ENCODE results near the gene TNFAIP8L2. TPM values are rescaled to one million over a fixed set of nuclear protein-coding genes. Genes with fewer than 3 reads are reported as not detected.
A peak's percentile ranks its signal among the peaks of the same experiment; 100 is the strongest.
"Not testable (repeated sequence)": the region's sequence is repeated elsewhere in the genome, so short reads cannot be mapped to it uniquely, and the experiment has no call there.

TNFAIP8L2 gene
- total RNA-seq, 5 donors from 2014 or later (not counting 1 experiment from before 2014, with no cell fraction given): 3.7 to 41.2 (median 38.8) TPM

- 100% methylated on average over 1 of the region's 6 CpGs for WGBS (ENCODE audit: insufficient coverage)
- Histone ChIP-seq H3K4me1 (ENCODE audit: control insufficient read depth in 1 of 2, extremely low read depth in 1 of 2, insufficient read depth in 2 of 2, low read length in 2 of 2) (no peaks in the 10 kb centered on the region), H3K27ac (ENCODE audit: low read length) (no peak overlapping the region), H3K4me3 (ENCODE audit: control insufficient read depth in 1 of 2, extremely low read depth in 1 of 2, low read length in 1 of 2) (no peak overlapping the region), H3K27me3 (replicated peaks in 1 of 2; ENCODE audit: control insufficient read depth in 2 of 2, extremely low read depth in 1 of 2, insufficient read depth in 2 of 2, low read length in 1 of 2) (no peaks in the 10 kb centered on the region), H3K9me3 (no peaks in the 10 kb centered on the region), H3K36me3 (ENCODE audit: control insufficient read depth in 2 of 2, extremely low read depth in 1 of 2, insufficient read depth in 1 of 2, low read length in 1 of 2) (peaks cover 13 to 72% of the 10 kb centered on the region in 2 donors)
- Mint-ChIP-seq H3K36me3 (peaks cover 52% of the 10 kb centered on the region), H3K4me3 (no peak overlapping the region), H3K27me3 (no peaks in the 10 kb centered on the region), H3K27ac (peak overlapping the region in 1 of 2 donors; percentile 48), H3K9me3 (no peaks in the 10 kb centered on the region), H3K4me1 (peaks cover 0 to 10% (median 2%) of the 10 kb centered on the region in 3 donors)
- ChIA-PET POLR2A (interaction anchor here in 1 of 2 donors (0.5 kb wide), 1 partner anchor 54 kb away, joined by 3 read pairs; no protein-coding TSS in a partner anchor), CTCF (no interaction called here)
- no peak for ATAC-seq (replicated peaks in 1 of 4)
- DNase-seq: no peak
Observed at GRCh38 chr1:151175041-151175741, 18.7 kb downstream of the TNFAIP8L2 start.

GRCh38 chr1:151175863-151176262, 19.4 kb downstream of the TNFAIP8L2 start, which contains the start of gene TMOD4:
TMOD4 (minus strand) TSS chr1:151175981; CDS start chr1:151174875, 1,106 bp downstream.
- Histone ChIP-seq H3K9me3 (no peaks in the 10 kb centered on the region), H3K4me1 (ENCODE audit: control insufficient read depth in 1 of 2, extremely low read depth in 1 of 2, insufficient read depth in 2 of 2, low read length in 2 of 2) (no peaks in the 10 kb centered on the region), H3K27me3 (replicated peaks in 1 of 2; ENCODE audit: control insufficient read depth in 2 of 2, extremely low read depth in 1 of 2, insufficient read depth in 2 of 2, low read length in 1 of 2) (no peaks in the 10 kb centered on the region), H3K36me3 (ENCODE audit: control insufficient read depth in 2 of 2, extremely low read depth in 1 of 2, insufficient read depth in 1 of 2, low read length in 1 of 2) (peaks cover 18 to 70% of the 10 kb centered on the region in 2 donors), H3K4me3 (ENCODE audit: control insufficient read depth in 1 of 2, extremely low read depth in 1 of 2, low read length in 1 of 2) (no peak within 1 kb of the TSS), H3K27ac (ENCODE audit: low read length) (no peak within 1 kb of the TSS)
- H3K4me1 Mint-ChIP-seq: peaks cover 0 to 10% (median 2%) of the 10 kb centered on the region in 3 donors
- no peaks in the 10 kb centered on the region for H3K27me3 Mint-ChIP-seq
- ChIA-PET POLR2A (interaction anchor here in 1 of 2 donors (0.5 kb wide), 2 partner anchors 14 to 53 kb away, joined by 3 to 5 read pairs; partner anchors contain the start of gene VPS72), CTCF (interaction anchor here in 1 of 2 donors (0.7 kb wide), 3 partner anchors 28 to 151 kb away, joined by 3 read pairs; no protein-coding TSS in a partner anchor)
- H3K9me3 Mint-ChIP-seq: no peaks in the 10 kb centered on the region
- DNase-seq (no peak), ATAC-seq (replicated peaks in 1 of 4) (peak in 3 of 4 experiments; percentile 47 to 70 (median 61))
- WGBS (ENCODE audit: insufficient coverage): no CpG with 5 or more reads among the region's 4 CpGs
- H3K36me3 Mint-ChIP-seq: peaks cover 51% of the 10 kb centered on the region
- H3K4me3 Mint-ChIP-seq: no peak within 1 kb of the TSS
- H3K27ac Mint-ChIP-seq: peak within 1 kb of the TSS; percentile 34 to 48

GRCh38 chr1:151176514-151177045, 20.1 kb downstream of the TNFAIP8L2 start:
- H3K27me3 ChIP-seq (replicated peaks in 1 of 2; ENCODE audit: control insufficient read depth in 2 of 2, extremely low read depth in 1 of 2, insufficient read depth in 2 of 2, low read length in 1 of 2): no peaks in the 10 kb centered on the region
- peaks cover 18 to 67% of the 10 kb centered on the region in 2 donors for H3K36me3 ChIP-seq (ENCODE audit: control insufficient read depth in 2 of 2, extremely low read depth in 1 of 2, insufficient read depth in 1 of 2, low read length in 1 of 2)
- no peaks in the 10 kb centered on the region for H3K4me1 ChIP-seq (ENCODE audit: control insufficient read depth in 1 of 2, extremely low read depth in 1 of 2, insufficient read depth in 2 of 2, low read length in 2 of 2)
- peaks cover 53% of the 10 kb centered on the region for H3K36me3 Mint-ChIP-seq
- no peaks in the 10 kb centered on the region for H3K9me3 ChIP-seq
- H3K9me3 Mint-ChIP-seq: no peaks in the 10 kb centered on the region
- ATAC-seq (replicated peaks in 1 of 4): no peak
- 96% methylated on average over 16 of the region's 17 CpGs for WGBS (ENCODE audit: insufficient coverage)
- no peak for DNase-seq
- H3K4me3 Mint-ChIP-seq: no peak overlapping the region
- peak overlapping the region in 1 of 2 donors; percentile 25 for H3K27ac Mint-ChIP-seq
- POLR2A ChIA-PET: interaction anchor here in 1 of 2 donors (0.5 kb wide), 1 partner anchor 13 kb away, joined by 5 read pairs; the partner anchor contains the start of gene VPS72
- H3K4me3 ChIP-seq (ENCODE audit: control insufficient read depth in 1 of 2, extremely low read depth in 1 of 2, low read length in 1 of 2): no peak overlapping the region
- CTCF ChIA-PET: interaction anchor here (0.7 to 1.4 kb wide), 5 partner anchors 27 to 150 kb away, joined by 3 to 5 read pairs (median 3); no protein-coding TSS in a partner anchor
- no peak overlapping the region for H3K27ac ChIP-seq (ENCODE audit: low read length)
- peaks cover 0 to 10% (median 2%) of the 10 kb centered on the region in 3 donors for H3K4me1 Mint-ChIP-seq
- H3K27me3 Mint-ChIP-seq: no peaks in the 10 kb centered on the region

DNA sequence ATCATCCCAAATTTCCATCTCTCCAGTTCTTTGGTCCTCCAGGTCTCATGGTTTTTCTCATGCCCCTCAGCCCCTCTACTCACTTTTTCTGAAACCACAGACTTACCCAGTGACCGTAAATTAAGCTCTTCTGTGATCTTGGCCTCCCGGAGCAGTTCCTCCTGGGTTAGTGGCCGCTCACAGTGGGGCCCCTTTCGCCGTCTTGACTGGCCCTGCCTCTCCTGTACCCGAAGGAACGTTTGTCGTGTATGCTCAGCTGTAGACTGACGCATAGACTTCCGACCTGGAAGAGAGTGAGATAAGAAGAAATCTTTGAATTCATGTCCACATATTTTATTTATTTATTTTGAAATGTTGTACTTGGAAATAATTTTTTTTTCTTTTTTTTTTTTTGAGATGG, 27.8 kb downstream of the TNFAIP8L2 start:
- no peaks in the 10 kb centered on the region for H3K27me3 Mint-ChIP-seq
- H3K27me3 ChIP-seq (replicated peaks in 1 of 2; ENCODE audit: control insufficient read depth in 2 of 2, extremely low read depth in 1 of 2, insufficient read depth in 2 of 2, low read length in 1 of 2): no peaks in the 10 kb centered on the region
- no peak overlapping the region for H3K4me3 Mint-ChIP-seq
- H3K27ac Mint-ChIP-seq: no peak overlapping the region
- POLR2A ChIA-PET: interaction anchor here in 1 of 2 donors (0.6 kb wide), 1 partner anchor 133 kb away, joined by 6 read pairs; no protein-coding TSS in a partner anchor
- H3K27ac ChIP-seq (ENCODE audit: low read length): no peak overlapping the region
- H3K36me3 Mint-ChIP-seq: peaks cover 38% of the 10 kb centered on the region
- WGBS (ENCODE audit: insufficient coverage): 100% methylated on average over 2 of the region's 10 CpGs
- H3K9me3 Mint-ChIP-seq: no peaks in the 10 kb centered on the region
- H3K9me3 ChIP-seq: no peaks in the 10 kb centered on the region
- peaks cover 7 to 8% of the 10 kb centered on the region in 2 experiments for H3K4me1 ChIP-seq (ENCODE audit: control insufficient read depth in 1 of 2, extremely low read depth in 1 of 2, insufficient read depth in 2 of 2, low read length in 2 of 2)
- CTCF ChIA-PET: no interaction called here
- peaks cover 8 to 55% of the 10 kb centered on the region in 2 donors for H3K36me3 ChIP-seq (ENCODE audit: control insufficient read depth in 2 of 2, extremely low read depth in 1 of 2, insufficient read depth in 1 of 2, low read length in 1 of 2)
- H3K4me3 ChIP-seq (ENCODE audit: control insufficient read depth in 1 of 2, extremely low read depth in 1 of 2, low read length in 1 of 2): no peak overlapping the region
- peaks cover 17 to 23% (median 21%) of the 10 kb centered on the region in 3 donors for H3K4me1 Mint-ChIP-seq
- DNase-seq (no peak), ATAC-seq (replicated peaks in 1 of 4) (no peak)

DNA sequence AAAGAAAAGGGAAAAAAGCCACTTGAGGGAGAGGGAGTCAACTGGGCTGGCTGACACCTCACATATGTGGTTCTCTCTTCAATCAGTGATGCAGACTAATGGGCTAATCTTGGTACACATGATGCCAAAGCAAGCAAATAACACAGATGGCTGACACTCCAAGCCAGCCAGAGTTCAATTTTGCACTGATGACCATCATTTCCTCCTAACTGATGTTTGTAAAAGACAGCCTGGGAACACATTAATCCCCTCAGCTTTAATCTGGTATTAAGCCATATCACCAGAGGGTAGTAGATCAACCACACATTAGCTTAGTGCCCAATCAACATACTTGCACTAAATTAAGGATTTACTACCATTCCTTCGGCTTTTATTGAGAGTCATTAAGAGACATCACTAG, 30.8 kb downstream of the TNFAIP8L2 start:
- H3K27me3 ChIP-seq (replicated peaks in 1 of 2; ENCODE audit: control insufficient read depth in 2 of 2, extremely low read depth in 1 of 2, insufficient read depth in 2 of 2, low read length in 1 of 2): no peaks in the 10 kb centered on the region
- no peaks in the 10 kb centered on the region for H3K9me3 ChIP-seq
- POLR2A ChIA-PET: interaction anchor here in 1 of 2 donors (0.5 kb wide), 1 partner anchor 10 kb away, joined by 3 read pairs; no protein-coding TSS in a partner anchor
- WGBS (ENCODE audit: insufficient coverage): no CpG with 5 or more reads among the region's 1 CpG
- H3K36me3 Mint-ChIP-seq: peaks cover 28% of the 10 kb centered on the region
- no peak overlapping the region for H3K4me3 Mint-ChIP-seq
- H3K4me3 ChIP-seq (ENCODE audit: control insufficient read depth in 1 of 2, extremely low read depth in 1 of 2, low read length in 1 of 2): no peak overlapping the region
- H3K27me3 Mint-ChIP-seq: no peaks in the 10 kb centered on the region
- peaks cover 12 to 15% of the 10 kb centered on the region in 2 experiments for H3K4me1 ChIP-seq (ENCODE audit: control insufficient read depth in 1 of 2, extremely low read depth in 1 of 2, insufficient read depth in 2 of 2, low read length in 2 of 2)
- H3K27ac Mint-ChIP-seq: no peak overlapping the region
- H3K9me3 Mint-ChIP-seq: no peaks in the 10 kb centered on the region
- no peak for DNase-seq
- CTCF ChIA-PET: interaction anchor here in 1 of 2 donors (0.6 kb wide), 1 partner anchor 49 kb away, joined by 3 read pairs; no protein-coding TSS in a partner anchor
- H3K4me1 Mint-ChIP-seq: peaks cover 34 to 40% (median 37%) of the 10 kb centered on the region in 3 donors
- peaks cover 3 to 38% of the 10 kb centered on the region in 2 donors for H3K36me3 ChIP-seq (ENCODE audit: control insufficient read depth in 2 of 2, extremely low read depth in 1 of 2, insufficient read depth in 1 of 2, low read length in 1 of 2)
- no peak for ATAC-seq (replicated peaks in 1 of 4)
- H3K27ac ChIP-seq (ENCODE audit: low read length): no peak overlapping the region

DNA sequence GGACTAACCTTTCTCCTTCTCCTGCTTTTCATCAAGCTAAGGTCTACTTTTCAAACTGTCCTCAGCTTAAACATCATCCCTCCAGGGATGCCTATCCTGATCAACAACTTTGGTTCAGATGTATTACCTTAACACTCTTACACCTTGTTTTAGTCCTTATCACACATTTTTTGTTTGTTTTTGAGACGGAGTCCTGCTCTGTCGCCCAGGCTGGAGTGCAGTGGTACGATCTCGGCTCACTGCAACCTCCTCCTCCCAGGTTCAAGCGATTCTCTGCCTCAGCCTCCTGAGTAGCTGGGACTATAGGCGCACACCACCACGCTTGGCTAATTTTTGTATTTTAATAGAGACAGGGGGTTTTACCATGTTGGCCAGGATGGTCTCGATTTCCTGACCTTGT, 32.2 kb downstream of the TNFAIP8L2 start:
- H3K27ac ChIP-seq (ENCODE audit: low read length); H3K9me3 ChIP-seq; CTCF ChIA-PET; H3K27me3 Mint-ChIP-seq; DNase-seq; H3K9me3 Mint-ChIP-seq; ATAC-seq (replicated peaks in 1 of 4); H3K27me3 ChIP-seq (replicated peaks in 1 of 2; ENCODE audit: control insufficient read depth in 2 of 2, extremely low read depth in 1 of 2, insufficient read depth in 2 of 2, low read length in 1 of 2); H3K4me3 ChIP-seq (ENCODE audit: control insufficient read depth in 1 of 2, extremely low read depth in 1 of 2, low read length in 1 of 2): not testable (repeated sequence)
- H3K27ac Mint-ChIP-seq: peak overlapping the region in 1 of 2 donors; percentile 19
- peaks cover 12 to 15% of the 10 kb centered on the region in 2 experiments for H3K4me1 ChIP-seq (ENCODE audit: control insufficient read depth in 1 of 2, extremely low read depth in 1 of 2, insufficient read depth in 2 of 2, low read length in 2 of 2)
- H3K36me3 ChIP-seq (ENCODE audit: control insufficient read depth in 2 of 2, extremely low read depth in 1 of 2, insufficient read depth in 1 of 2, low read length in 1 of 2): peaks cover 3 to 25% of the 10 kb centered on the region in 2 donors
- POLR2A ChIA-PET: interaction anchor here in 1 of 2 donors (0.6 kb wide), 1 partner anchor 156 kb away, joined by 4 read pairs; no protein-coding TSS in a partner anchor
- H3K36me3 Mint-ChIP-seq: peaks cover 20% of the 10 kb centered on the region
- 100% methylated on average over 2 of the region's 8 CpGs for WGBS (ENCODE audit: insufficient coverage)
- H3K4me3 Mint-ChIP-seq: peak overlapping the region; percentile 98 to 100 (median 99)
- peaks cover 34 to 40% (median 37%) of the 10 kb centered on the region in 3 donors for H3K4me1 Mint-ChIP-seq
